ENCODE data around the gene GLDN. TPM values are rescaled to one million over a fixed set of nuclear protein-coding genes. Genes with fewer than 3 reads are reported as not detected.
"Not testable (repeated sequence)": the region's sequence is repeated elsewhere in the genome, so short reads cannot be mapped to it uniquely, and the experiment has no call there.

GLDN gene
- total RNA-seq, 1 experiment from 2014 or later = not detected

DNA sequence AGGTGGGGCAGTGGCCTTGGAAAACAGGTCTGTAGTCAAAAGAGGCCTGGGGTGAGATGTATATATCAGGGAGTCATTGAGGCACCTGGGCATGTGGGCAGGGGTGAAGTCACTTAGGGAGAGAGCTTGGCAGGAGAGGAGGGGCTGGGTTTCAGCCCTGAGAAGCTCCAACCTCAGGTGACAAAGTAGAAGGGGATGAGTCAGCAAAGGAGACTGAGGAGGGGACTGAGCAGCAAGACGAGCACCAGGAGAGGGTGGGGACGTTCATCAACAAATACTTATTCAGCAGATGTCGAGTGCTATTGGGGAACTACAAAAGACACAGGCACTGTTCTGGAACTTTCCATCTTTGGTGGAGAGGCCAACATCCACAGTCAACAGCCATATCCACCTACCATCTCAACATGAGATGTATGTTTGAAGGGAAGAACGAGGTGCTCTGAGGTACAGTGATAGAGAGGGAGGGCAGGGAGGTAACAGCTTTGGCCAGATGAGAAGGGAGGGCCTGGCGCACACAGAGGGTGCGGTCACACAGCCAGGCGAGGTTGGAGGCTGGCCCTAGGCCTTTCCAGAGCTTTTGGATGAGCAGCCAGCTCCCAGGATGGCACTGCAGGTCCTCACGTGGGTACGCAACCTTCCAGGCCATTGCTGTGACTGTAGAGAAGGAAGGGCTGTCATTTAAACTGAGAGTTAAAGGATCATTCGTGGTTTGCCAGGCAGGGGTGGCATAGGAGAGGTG, 45.7 kb downstream of the GLDN start:
- DNase-seq (ENCODE audit: low read depth) = no peak

DNA sequence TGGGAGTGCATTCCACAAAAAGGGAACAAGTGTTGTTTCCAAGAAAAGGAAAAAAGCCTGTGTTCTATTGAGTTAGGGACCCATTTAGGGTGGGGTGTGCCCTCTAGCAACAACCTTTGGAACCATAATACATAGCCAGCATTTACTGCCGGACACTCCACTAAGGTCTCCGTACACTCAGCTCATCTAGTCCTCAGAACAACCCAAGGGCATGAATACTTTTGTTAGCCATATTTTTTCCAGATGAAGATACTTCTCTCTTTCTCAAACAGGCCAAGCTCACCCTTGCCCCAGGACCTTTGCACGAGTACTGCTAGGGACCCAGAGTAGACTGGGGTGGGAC, 46.2 kb downstream of the GLDN start:
- no peak for DNase-seq (ENCODE audit: low read depth)

DNA sequence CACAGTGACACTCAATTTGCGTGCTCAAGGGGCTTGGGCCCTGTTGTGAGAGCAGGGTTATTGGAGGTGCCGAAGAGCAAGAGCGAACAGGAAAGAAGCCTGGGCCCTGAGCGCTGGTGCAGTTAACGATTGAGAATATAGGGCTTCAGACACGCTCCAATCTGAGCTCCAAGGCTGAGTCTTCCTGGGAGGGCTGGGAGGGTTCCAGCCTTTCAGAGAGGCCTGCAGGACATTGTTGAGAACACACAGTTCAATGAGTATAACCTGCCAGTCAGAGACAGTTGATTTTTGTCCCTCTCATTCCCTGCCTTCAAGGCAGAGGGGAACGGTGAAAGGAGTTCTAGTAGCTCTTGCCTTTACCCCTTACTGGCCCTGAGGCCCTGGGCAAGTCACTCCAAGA, 47.3 kb downstream of the GLDN start:
- DNase-seq (ENCODE audit: low read depth) = no peak

DNA sequence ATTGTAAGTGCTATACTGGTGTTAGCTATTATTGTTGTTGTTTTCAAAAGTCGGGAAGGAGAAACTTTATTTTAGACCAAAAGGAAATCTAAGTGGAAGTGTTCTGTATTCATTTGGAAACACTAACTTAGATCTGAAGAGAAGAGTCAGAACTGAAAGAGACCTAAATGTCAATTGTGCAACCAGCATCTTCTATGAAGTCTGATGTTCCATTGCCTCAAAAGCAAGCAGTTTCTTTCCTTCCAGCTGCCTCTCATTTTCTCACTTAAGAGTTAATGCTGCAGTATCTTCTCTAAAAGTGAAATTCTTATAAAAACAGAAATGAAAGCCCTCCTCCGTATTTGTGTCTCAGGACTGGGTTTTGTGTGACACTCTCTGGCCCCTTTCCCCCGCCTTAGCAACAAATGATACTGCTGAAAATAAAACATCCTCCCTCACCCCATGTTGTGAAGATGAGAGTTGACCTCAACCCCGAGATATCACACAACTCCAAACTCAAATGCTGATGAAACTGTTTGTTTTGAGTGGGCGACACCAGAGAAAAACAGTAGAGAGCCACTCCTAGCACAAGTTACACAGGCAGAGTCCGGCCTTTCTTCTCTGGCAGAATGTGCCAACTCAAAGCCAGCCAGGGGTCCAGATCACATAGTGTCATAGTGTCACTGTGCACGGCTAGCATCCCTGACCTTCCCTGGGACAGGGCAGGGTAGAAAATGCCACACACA, 48.9 kb downstream of the GLDN start:
- DNase-seq (ENCODE audit: low read depth) = no peak

DNA sequence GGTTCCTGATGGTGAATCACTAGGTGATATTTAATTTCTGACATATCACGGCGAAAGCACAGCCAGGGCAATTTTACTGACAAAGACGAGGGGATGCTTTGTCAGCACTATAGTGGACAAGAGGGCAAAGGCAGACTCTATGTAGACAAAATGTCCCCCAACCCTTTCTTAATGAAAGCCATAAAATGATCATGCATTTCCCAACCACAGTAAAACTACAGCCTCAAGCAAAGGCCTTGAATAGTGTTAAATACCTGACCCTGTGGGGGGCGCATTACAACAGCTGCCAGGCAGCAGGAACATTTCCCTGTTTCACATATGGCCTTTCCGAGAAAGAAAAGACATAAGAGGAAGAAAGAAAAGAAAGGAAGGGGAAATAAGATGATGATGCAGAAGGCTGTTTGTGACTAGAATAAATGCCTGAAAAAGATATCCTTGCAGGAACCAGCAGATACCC, 49.5 kb downstream of the GLDN start:
- DNase-seq (ENCODE audit: low read depth) = no peak

DNA sequence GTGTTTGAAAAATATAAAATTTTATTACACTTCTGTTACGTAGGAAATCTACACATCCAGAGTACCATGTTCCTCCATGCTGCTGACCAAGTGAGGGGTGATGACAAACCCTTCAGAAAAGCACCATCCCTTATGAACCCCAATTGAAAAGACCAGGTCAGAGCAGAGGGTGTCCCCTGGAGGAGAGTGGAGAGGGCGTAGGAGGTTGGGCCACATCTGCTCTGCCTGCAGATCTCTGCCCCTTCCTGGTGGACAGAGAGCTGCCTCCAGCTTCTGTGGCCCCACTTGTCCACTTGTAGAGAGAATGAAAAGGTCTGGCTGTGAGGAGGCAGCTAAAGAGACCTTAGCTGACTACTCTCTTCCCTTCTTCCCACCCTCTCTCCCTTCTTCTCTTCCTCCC, 55.5 kb downstream of the GLDN start:
- DNase-seq (ENCODE audit: low read depth) = no peak

DNA sequence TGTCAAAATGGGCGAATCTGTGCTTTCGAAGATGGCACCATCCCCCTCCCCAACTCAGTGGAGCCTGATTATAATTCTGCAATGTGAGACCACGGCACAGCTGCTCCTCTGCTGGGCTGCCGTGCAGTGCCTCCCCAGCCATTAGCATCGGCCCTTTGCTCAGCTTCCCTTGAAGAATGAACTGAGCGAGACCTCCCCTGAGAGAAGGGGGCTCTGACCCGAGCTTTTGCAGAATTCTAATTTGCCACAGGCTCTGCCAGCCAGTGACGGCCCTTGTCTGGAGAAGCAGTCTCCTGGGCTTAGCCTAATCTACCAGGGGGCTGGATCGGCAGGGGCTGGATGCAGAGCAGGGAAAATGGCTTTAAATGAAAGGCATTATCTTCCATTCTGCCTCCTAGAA, 57.2 kb downstream of the GLDN start:
- no peak for DNase-seq (ENCODE audit: low read depth)

DNA sequence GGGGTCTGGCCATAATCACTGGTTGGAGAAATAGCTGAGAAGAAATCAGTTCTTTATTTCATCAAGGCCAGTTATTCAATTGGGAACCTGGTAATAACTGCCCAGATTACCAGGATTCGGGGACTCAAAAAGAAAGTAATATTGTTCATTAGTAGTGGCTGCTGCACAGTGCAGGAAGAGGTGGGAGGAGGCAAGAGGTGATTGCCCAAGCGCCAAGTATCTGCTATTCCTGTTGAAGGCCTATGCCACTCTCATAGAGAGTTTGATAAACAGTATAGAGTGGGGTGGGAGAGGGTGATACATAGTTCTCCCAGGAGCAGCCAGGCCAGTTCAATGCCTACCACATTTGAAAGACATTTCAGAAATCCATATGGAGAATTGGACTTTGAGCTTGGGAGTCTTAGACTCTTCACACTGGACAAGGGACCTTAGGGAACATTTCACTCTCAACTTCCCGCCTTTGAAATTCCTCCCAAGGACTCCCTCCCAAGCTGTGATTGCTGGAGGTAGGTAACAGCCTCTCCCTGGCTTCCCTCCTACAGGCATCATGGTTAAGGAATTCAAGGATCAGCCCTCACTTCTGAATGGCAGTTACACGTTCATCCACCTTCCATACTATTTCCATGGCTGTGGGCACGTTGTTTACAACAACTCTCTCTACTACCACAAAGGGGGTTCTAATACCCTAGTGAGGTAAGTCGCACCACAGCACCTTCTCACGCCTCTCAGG, 59.8 kb downstream of the GLDN start:
- DNase-seq (ENCODE audit: low read depth) = no peak

DNA sequence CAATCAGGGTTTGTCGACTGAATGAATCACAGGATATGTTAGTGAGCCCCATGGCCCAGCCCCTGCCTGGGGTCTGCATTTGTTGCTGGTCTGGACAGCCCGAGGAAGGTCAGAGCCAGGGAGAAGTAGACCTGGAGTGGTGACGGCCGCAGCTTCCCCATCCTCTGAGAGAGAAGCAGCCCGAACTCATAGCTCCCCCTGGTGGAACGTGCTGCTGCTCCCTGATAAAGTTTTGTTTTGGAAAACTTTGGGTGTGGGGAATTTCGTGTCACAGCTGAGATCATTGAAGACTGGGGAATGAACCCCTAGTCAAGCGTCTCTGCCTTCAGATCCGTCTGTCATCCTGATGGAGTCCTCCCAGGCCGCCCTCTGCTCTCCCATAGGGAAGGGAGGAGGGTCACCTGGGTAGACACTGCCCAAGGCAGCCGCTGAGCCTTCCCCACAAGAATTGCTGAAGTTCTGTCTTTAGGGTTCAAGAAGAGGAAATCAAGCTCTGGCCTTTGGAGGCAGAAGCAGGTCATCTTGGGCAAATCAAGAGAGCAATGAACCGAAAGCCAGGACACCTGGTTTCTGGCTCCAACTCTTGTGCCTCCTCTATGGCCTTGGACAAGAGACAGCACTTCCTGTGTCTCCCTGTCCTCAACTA, 60.5 kb downstream of the GLDN start:
- DNase-seq (ENCODE audit: low read depth) = peak; percentile 34

DNA sequence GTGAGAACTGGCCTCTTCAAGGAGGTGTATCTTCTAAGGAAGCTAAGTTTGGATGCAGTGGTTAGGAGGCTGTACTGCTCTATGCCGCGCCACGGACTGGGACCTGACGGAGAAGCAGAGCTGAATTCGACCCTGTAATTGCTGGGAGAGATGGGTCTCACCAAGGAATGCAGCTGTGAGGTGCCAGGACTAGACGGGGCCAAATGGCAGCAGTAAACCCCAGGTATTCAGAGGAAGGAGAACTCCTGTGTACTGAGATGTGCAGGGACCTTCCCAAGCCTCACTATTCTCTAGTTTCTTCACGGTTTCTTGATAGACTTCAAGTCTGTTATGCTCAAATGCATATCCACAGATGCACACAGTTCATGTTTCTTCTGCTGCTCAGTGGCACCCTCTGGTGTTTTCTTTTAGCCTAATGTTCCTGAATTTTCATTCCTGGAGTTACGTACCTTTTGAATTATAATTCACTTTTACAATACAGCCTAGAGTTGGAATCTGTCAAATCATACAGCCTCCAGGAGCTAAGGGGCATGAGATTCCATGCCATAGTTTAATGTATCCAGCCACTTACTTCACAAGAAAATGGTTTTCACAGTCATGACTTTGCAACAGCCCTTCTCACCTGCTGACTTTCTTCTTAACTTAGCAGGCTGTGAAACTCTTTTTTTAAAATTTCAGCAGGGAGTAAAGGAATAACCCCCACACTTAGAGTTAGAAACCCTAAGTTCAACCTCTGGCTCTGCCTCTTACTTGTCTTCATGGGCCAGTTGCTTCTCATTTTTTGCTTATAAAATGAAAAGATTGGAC, 61.8 kb downstream of the GLDN start:
- peak; percentile 21 for DNase-seq (ENCODE audit: low read depth)

DNA sequence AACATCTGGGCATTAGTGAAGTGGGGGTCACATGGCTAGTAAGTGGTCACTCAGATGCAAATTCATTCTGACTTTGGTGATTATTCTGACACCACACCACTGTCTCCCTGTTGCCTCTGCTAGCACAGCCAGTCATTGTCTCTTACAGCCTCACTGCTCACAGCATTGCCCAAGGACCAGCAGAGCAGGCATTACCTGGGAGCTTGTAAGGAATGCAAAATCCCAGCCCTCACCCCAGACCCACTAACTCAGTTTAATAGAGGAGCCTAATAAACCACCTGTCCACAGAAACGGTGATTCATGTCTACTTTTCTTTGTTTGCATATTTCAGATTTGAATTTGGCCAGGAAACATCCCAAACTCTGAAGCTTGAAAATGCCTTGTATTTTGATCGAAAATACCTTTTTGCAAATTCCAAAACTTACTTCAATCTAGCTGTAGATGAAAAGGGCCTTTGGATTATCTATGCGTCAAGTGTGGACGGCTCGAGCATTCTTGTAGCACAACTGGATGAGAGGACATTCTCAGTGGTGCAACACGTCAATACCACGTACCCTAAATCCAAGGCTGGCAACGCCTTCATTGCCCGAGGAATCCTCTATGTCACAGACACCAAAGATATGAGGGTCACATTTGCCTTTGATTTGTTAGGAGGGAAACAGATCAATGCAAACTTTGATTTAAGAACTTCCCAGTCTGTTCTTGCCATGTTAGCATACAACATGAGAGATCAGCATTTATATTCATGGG, 62.7 kb downstream of the GLDN start:
- DNase-seq (ENCODE audit: low read depth) = no peak

DNA sequence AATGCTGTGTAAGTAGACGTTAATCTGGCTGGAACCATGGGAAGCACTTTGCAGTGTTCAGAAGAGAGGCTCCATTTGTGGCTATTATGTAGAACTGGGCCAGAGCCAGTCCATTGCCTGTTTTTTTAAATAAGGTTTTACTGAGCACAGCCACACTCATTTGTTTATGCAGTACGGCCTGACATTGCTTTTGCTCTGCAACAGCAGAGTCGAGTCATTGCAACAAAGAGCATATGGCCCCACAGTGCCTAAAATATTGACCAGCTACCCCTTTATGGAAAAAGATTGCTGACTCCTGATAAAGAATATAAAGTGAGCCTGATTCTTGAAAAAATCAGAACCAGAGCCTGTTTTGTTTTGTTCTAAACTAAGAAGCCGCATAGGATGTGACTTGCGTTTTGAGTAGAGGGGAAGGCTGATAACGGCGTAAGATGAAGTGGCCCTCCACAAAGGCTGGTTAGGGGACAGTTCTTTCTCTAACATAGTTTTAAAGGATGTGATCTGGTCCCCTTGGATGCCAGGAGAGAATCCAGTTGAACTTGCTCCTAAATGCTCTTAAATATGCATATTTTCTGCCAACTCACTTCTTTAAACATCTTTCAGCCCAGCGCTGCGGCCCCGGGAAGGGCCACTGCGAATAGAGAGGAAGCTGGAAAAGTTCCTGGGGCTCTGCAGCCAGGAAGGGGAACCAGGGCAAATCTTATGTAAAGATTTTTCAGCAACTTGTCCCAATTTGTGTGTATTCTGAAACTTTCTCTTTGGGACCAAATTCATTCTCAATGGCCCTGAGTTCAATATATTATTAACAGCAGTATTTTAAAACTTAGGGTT, 64.5 kb downstream of the GLDN start:
- no peak for DNase-seq (ENCODE audit: low read depth)

DNA sequence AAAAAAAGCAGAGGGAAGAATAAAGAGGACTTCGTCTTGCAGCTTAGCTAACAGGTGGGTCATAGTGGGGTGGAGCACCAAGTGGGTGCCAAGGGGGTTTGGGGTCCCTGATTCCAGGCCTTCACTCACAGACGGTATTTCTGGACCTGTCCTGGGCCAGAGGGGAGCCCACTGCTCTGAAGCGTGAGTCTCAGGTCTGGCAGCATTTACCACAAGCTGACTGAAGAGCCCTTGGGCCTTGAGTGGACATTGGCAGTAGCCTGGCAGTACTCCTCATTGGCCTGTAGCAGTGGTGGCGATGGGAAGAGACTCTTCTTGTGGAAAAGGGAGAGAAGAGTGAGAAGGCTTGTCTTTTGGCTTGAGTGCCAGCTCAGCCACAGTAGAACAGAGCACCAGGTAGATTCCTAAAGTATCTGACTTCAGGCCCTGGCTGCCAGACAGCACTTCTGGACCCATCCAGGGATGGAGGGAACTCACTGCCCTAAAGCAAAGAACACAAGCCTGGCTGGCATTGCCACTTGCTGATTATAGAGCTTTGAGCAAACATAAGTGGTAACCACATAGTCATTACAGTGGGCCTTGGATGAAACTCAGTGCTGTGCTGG, 72.9 kb downstream of the GLDN start:
- DNase-seq (ENCODE audit: low read depth) = no peak

DNA sequence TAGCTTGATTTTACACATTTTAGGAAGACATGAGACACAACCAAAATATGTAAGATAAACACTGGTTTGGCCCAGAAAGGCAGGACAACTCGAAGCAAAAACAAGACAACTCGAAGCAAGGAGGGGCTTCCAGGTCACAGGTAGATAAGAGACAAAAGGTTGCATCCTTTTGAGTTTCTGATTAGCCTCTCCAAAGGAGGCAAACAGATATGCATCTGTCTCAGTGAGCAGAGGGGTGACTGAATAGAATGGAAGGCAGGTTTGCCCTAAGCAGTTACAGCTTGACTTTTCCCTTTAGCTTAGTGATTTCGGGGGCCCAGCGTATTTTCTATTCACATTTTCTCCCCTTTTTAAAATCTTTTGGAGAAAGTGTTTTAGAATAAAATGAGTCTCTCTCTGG, 74.7 kb downstream of the GLDN start:
- no peak for DNase-seq (ENCODE audit: low read depth)

DNA sequence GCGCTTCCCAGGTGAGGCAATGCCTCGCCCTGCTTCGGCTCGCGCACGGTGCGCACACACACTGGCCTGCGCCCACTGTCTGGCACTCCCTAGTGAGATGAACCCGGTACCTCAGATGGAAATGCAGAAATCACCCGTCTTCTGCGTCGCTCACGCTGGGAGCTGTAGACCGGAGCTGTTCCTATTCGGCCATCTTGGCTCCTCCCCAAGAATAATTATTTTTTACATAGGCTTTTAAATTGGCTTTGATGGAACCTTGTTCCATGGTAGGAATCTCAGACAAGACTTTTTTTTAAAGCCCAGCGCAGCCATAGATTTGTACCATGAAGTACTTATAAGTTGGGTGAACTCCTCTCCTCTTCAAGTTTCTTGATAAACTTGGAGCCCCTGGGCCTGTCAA, 81.6 kb downstream of the GLDN start:
- DNase-seq (ENCODE audit: low read depth) = not testable (repeated sequence)

DNA sequence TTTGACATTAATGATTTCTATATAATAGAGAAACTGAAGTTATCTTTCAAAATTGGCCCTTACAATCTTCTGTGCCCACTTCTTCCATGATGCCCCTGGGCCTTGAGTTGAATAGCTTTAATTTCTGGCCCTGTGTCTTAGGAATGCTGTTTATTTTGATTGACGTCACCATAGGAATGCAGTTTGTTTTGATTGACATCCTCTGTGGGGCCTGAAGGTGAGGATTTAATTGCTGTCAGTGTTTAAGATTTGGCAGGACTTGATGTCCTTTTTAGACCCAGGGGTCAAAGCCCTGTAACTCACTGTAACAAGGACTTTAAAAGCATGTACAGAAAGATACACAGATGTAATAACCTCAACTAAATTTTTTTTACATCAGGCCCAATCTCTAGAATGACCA, 83.3 kb downstream of the GLDN start:
- DNase-seq (ENCODE audit: low read depth) = no peak

DNA sequence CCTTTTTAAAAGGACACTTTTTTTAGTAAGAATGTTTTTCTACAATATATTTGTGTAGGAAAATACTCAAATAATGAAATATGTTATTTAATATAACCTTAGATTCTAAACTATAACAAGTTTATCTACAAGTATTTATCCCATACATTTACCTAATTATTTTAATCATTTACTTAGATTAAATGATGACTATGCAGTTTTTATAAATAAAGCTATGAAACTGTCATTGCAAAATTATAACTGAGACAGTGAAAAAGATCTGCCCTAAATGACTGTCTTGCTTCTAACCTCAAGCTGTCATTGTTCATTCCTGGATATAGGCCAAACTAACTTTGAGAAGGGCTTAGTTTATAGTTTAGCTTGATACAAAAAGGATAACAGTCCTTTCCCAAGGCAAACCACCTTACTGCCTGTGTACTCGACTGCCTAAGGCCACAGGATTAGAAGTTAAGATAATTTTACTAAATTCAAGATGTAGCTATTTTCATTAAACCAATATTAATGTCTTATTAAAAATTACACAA, 84.1 kb downstream of the GLDN start:
- no peak for DNase-seq (ENCODE audit: low read depth)

DNA sequence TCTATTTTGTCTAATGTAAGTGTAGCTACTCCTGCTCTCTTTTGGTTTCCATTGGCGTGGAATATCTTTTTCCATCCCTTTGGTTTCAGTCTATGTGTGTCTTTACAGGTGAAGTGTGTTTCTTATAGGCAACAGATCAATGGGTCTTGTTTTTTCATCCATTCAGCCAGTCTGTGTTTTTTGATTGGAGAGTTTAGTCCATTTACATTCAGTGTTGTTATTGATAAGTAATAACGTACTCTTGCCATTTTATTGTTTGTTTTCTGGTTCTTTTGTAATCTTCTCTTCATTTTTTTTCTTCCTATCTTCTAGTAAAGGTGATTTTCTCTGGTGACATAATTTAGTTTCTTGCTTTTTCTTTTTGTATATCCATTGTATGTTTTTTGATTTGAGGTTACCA, 97.1 kb downstream of the GLDN start:
- no peak for DNase-seq (ENCODE audit: low read depth)
